CD1c-positive myeloid dendritic cell (primary cell): ENCODE measurements around the gene OSTN.

ENCODE experiments used
- DNase-seq: peaks from one replicate; pipeline ENCODE4 v3.0.0-alpha.2; 2016; ENCODE audit errors: extremely low spot score

The OSTN gene

DNA sequence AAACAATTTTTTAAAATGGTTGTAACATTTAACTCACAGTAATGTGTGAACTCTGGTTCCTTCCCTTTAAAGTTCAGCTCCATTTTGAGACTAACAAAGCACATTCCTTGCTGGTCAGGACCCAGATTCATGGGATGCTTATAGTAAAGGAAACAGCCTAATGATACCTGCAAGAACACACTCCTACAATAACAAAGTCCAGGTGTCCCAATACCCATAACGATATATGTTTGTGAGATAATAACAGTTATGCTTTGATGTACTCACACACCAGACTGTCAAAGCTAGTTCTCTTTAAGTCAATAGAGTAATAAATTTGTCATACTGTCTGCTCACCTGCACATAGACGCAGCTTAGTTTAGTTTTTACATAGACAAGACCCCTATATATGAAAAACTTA, 114.3 kb downstream of the OSTN start:
- no peak for DNase-seq

DNA sequence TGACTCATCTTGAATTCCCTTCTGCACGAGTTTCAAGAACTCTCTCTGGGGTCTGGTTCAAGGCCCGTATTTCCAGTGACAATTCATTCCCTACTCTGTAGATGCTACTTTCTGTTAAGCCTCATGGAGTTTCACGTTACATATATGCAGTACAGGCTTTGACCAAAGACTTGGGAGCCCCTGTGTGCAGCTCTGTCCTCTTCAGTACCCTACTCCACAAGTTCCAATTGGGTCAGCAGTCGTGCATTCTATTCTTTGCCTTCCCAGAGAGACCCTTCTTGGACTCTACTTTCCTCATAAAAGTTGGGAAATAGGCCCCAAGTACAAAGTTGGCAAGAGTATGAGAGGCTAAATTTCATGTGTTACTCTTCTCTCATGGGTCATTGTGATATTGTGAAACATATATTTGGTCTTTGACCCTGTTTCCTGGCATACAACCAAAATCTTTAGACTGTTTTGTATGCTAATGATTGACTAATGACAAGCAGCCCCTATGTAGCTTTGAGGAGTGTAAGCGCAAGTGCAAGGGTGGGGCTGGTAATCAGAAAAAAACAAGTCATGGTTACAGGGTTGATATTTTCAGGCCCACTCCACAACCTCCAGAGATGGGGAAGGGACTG, 115.2 kb downstream of the OSTN start:
- DNase-seq = no peak
